IPS-11a (cell line): Measurements from ENCODE around the gene STX2.
A peak's percentile ranks its signal among the peaks of the same experiment; 100 is the strongest.
"Not testable (repeated sequence)": the region's sequence is repeated elsewhere in the genome, so short reads cannot be mapped to it uniquely, and the experiment has no call there.

Source experiments
- H3K4me3 ChIP-seq: one replicate; pipeline ENCODE4 v1.5.1; 2013; ENCODE audit warnings: low read depth, low read length, control low read depth

Gene STX2

GRCh38 chr12:130803702-130804101 lies 35.3 kb downstream of the STX2 start:
- no peak overlapping the region for H3K4me3 ChIP-seq

DNA sequence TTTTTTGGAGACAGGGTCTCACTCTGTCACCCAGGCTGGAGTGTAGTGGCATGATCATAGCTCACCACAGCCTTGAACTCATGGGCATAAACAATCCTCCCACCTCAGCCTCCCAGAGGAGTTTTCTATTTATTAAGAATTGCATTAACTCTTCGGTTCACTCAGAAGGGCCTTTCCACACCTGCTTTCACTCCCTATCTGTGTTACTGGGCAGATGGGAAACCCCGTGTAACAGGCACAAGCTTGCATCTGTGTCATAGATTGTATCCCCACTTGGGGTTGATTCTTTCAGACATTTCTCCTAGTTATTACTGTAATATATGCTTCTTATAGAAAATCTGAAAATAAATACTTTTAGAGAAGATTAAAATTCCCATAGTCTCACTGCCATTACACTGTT lies 38.7 kb downstream of the STX2 start:
- H3K4me3 ChIP-seq: no peak overlapping the region

GRCh38 chr12:130799051-130799450 lies 40.0 kb downstream of the STX2 start:
- H3K4me3 ChIP-seq: no peak overlapping the region

GRCh38 chr12:130796985-130797686 lies 41.9 kb downstream of the STX2 start:
- peak overlapping the region; percentile 1 for H3K4me3 ChIP-seq

DNA sequence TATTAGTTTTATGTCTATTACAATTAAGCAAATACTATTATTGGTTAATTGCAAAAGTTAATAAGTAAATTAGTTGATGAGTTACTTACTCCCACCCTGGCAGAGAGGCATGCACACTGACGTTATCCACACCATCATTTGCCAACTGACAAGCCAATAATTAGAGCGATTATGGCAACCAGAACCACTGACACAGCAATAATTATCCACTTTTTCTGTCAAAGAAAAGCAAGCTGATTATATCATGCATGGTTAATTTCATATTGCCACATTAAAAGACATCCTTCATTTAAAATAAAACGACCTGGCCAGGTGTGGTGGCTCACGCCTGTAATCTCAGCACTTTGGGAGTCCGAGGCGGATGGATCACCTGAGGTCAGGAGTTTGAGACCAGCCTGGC lies 43.1 kb downstream of the STX2 start:
- no peak overlapping the region for H3K4me3 ChIP-seq

DNA sequence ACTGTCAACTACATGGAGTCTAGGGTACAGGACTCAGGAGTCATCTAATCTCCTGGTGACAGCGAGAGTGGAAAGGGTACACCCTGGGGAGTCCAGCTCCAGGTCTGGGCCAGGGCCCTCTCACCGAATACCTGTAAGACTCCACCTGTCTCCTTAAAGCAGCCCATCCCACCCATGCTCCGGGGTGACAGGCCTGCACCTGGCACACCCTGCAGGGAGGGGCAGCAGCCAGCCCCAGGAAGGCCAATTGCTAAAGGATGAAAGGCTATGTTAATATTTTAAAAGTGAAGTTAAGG lies 45.5 kb downstream of the STX2 start:
- no peak overlapping the region for H3K4me3 ChIP-seq

DNA sequence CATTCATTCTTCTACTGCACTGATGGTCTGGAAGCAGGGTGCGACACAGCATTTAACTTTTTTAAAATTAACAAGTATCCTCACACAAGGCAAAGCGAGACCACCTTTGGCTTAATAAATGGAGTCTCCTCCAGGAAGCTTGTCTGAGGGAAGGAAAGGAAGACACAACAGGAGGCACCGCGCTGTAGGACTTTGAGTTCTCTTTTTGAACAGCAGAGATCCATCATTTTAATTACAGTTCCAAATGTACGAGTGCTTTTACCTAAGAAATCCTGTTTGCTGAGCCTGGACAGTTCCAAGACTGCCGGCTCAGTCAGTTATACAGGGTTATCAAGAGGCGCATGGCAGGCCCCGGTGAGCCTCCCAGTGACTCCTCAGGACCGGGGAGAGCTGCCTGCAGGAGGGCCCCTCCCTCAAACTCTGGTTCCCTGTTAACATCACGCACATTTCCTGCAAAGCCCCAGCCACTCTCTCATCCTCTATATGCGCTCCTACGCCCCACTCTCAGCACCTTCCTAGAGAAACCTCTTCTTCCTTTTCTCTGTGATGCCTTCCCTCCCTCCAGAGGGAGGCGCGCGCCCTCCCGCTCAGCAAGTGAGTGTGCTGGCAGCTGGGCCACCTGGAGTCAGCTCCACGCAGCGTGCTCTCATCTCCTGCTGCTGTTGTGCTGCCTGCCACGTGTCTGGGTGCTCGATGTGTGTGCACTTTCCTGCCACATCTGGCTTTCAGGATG lies 46.1 kb downstream of the STX2 start:
- no peak overlapping the region for H3K4me3 ChIP-seq

DNA sequence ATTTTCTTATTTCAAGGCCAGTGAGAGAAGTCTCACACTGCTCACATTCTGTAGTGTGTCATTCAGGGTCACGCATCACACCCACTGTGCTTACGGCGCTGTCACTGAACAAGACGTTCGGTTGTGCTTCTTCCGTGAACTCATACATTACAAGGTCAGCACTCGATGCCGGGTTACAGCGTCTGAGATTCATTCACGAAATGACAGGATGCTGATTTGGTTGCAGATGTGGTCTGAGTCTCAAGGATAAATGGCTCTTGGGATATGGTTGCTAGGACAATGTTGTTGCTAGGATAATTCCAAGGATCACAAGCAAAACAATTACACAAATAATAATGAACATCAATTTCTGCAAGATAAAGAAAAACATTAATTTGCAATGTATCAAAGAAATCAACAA lies 47.4 kb downstream of the STX2 start:
- H3K4me3 ChIP-seq: no peak overlapping the region

GRCh38 chr12:130788515-130788914 lies 50.5 kb downstream of the STX2 start:
- no peak overlapping the region for H3K4me3 ChIP-seq

DNA sequence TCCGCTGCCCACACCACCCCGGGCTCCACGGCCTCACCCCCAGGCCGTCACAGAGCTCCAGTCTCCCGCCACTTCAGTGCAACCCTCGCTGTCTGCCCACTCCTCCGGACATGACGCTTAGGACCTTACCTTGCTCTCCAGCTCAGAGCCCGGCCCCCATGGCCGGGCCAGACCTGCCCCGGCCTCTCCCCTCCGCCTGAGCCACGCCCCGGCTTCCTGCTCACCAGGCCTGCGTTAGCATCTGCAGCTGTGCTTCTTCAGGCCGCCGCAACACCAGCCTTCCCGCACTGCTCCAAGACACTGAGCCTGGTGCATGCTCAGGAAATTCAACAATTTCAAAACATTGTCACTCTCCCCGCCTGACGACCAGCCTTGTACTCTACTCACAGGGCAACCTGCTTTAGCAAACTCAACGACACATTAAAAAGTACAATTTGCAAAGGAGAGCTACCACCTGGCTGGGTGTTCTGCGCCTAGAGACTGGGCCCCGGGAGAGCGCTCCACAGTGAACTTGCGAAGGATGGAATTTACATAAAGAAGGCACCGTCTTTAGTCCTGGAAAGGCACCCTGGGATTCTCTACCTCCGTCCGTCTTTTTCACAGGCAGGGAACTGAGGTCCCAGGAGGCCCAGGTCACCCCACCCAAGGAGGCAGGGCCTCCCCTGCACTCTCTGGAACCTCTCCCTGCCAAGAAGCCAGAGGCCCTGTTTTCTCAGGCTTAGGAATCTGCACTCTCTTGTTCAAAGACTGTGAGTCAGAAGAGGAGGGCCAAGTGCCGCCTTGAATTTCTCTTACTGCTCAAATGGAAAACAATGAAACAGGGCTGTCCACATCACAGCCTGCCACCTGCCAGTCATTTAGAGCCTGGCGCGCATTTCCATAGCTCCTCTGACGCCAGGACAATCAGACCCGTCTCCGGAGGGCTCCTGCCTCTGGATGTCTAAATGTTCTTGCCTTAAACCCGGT lies 51.3 kb downstream of the STX2 start:
- no peak overlapping the region for H3K4me3 ChIP-seq

DNA sequence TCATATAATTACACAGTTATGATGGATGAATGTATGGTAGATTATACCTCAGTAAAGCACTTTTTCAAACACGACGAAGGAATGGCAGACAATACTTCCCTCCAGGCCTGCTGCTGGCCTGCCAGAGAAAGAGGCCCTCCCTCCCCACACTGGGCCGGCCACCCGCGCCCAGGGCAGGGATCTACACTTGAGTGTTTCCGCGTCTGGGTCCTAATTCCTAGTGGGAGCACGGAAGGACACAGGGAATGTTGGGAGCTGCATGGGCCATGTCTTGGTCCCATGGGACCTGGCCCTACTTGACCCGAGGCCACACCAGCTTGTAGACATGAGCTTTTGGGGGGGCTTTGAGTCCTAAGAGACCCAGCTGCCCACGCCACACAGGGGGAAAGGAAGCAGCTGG lies 52.0 kb downstream of the STX2 start:
- H3K4me3 ChIP-seq: no peak overlapping the region

DNA sequence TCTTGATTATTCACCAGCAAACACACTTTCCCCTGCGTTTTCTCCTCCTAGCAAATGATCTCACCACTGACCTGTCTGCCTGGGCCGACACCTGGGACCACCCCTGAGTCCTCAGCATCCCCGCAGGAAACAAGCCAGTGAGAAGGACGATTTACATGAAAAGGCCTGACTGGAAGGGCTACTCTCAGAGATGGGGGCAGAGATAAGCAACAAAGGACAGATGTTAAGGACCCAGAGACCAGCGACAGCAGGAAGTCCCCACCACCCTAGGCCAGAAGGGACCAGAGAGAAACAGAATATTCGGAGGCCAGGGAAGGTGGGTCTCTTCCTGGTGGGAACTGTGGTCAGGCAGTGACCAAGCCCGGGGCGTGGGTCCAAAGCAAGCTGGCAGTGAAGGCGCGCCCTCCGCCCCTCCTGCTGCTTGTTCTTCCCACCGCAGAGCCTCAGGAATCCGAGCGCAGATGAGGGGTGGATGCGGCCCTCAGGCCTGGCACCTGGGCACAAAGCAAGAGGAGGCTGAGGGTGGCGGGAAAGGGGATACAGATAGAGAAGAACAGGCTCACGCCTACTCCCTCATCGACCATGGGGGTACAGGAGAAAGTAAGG lies 55.8 kb downstream of the STX2 start:
- H3K4me3 ChIP-seq: no peak overlapping the region

DNA sequence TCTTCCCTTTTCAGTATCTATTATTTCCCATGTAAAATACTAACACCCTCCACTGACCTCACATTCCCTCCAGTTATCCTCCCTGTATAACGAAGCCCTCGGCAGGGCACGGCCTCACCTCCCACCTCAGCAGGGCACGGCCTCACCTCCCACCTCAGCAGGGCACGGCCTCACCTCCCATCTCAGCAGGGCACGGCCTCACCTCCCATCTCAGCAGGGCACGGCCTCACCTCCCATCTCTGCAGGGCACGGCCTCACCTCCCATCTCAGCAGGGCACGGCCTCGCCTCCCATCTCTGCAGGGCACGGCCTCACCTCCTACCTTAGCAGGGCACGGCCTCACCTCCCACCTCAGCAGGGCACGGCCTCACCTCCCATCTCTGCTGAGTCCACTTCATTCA lies 56.8 kb downstream of the STX2 start:
- H3K4me3 ChIP-seq: not testable (repeated sequence)

DNA sequence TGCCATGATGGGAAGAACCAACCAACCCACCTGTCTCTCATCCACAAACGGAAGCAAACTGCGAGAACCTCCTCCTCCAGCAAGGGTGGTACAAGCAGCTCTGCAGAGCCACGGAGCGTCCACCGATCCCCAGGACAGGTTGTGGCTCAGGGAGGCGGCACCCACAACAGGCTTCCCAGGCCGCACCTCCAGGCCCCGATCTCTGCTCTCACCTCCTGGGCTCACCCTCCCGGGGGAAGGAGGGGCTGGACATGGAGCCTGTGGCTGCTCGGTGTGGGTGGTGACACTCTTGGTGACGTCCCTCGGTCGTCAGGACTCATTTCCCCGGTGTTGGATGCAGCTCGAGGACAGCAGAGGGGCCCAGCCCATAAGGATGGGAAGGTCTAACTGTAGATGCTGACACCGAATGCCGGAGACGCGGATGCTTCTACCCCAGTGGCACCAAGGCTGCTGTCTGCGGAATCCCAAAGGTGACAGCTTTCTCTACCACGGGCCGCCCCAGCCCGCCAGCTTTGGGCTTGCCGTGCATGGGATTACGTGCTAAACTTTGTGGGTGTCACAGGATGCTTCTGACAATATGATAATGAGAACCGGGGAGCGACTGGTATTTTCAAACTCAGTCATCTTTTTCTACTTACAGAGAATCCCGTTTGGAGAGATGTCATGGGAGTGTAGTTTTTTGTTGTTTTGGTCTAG lies 58.0 kb downstream of the STX2 start:
- no peak overlapping the region for H3K4me3 ChIP-seq

DNA sequence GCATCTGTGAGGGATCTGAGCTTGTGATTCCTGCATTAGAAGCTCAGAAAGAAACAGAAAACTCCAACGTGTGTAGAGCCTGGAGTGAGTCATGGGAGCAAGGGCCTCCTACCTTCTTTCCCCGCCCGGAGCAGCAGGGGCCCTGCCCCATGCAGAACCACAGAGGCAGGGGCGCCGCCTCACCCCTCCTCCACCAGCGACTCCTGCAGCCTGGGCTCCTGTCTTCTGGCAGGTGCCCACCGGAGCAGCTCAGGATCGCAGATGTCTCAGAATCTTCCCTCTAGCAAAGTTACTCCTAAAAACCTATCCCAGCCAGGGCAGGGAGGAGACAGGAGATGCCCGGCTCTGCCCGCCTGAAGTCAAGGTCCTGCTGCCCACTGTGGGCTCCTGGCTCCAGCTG lies 58.7 kb downstream of the STX2 start:
- no peak overlapping the region for H3K4me3 ChIP-seq

DNA sequence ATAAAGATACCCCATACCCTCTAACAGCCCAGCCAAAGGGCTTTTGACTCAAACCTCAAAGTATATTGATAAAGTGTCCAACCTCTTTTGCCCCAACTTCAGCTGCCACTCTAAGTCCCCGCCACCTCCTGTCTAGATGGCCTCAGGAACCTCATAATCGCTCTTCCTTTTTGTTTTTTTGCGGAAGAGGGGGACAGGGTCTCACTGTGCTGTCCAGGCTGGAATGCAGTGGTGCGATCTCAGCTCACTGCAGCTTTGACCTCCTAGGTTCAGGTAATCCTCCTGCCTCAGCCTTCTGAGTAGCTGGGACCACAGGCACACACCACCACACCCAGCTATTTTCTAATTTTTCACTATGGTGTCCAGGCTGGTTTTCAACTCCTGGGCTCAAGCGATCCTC lies 60.3 kb downstream of the STX2 start:
- H3K4me3 ChIP-seq: no peak overlapping the region

- H3K4me3 ChIP-seq: no peak overlapping the region
Observed at GRCh38 chr12:130776857-130777339, 62.2 kb downstream of the STX2 start.

DNA sequence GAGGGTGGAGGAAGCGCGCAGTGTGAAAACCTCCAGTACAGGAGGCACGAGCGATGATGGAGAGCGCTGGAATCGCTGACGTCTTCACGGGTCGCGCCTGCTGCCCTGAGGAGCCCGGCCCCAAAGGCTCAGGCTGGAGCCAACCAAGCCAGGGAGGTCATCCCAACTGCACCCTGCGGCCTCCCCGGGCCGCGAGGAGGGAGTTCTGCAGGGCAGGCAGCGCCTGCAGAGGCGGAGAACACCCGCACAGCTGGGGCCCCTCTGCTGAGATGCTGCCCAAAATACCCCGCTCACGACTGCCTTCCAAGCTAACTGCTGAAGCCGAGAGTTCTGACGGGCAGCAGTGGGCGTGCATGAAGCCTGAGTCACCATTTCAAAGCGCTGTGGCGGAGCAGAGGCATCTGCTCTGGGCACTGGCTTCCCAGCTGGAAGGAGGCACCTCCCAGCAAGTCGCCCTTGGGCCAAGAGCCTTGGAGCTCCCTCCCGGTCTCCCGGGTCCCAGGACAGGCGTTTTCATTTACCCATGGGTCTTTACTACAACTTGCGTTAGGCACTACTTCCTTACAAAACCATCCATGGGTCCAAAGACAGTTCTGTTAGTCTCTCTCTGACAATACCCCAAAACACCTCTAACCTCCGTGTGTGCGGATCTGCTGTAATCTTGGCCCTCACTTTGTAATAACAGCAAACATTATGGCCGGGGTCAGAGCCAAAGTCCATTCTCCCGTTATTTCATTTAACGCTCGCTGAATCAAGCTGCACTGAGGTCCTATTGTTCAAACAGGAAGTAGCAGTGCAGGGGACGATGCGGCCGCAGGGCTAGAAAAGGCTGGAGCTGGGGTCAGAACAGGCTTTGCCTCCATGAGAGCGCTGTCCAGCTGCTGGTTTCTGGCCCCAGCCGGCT lies 62.8 kb downstream of the STX2 start:
- H3K4me3 ChIP-seq: peak overlapping the region; percentile 14

DNA sequence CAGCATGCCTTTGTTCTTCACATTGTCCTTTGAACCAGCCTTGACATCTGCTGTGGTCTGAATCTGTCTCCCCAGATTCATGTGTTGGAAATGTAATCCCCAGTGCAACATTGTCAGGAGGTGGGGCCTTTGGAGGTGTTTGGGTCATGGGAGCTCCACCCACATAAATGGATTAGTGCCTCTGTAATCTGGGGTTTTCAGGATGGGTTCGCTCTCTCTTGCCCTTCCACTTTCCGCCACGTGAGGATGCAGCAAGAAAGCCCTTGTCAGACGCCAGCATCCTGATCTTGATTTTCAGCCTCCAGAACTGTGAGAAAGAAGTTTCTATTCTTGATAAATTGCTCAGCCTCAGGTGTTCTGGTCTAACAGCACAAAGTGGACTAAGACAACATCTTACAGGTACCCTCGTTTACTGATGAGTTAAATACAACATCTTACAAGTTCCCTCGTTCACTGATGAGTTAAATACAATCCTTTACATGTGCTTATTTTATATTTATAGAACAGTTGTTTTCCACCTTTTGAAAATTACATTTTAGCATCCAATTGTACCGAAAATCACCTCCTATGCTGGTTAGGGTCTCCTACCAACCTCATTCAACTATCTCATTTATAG lies 68.5 kb downstream of the STX2 start:
- H3K4me3 ChIP-seq: no peak overlapping the region
